Measurements from ENCODE around the gene NHS. TPM values are rescaled to one million over a fixed set of nuclear protein-coding genes. Genes with fewer than 3 reads are reported as not detected.
A peak's percentile ranks its signal among the peaks of the same experiment; 100 is the strongest.

NHS gene
- total and polyA plus RNA-seq, 2 of the 4 experiments (the other 2 are of a cell fraction), result 0.36 to 0.90 TPM

DNA sequence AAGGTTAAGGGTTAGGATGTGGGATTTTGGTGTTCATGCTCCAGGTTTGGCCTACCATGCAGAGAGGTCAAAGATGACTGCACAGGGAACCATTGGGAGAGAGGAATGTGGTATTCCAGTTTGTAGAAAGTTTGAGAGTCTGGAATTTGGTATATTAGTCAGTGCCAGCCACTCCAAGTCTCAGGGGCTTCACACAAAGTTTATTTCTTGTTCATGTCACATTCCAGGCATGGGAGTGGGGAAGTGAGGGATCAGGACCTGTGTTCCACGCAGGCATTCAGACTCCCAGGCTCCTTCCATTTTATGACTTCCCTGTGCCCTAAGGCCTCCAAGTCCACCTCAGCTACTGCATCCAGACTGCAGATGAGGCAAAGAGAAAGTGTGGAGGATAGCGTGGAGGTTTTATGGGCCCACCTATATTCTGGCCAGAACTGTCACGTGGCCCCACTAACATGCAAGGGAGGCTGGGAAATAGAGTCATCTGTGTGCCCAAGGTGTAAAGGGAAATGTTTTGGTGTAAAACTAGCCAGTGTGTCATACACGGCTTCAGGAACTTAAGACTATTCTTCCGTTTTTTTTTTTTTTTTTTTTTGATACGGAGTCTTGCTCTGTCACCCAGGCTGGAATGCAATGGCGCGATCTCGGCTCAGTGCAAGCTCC is 221.7 kb downstream of the NHS start:
- Histone ChIP-seq H4K8ac (ENCODE audit: low read depth in 2 of 2, low read length in 2 of 2) (no peak overlapping the region), H2BK120ac (ENCODE audit: low read depth, low read length) (peak overlapping the region; percentile 38; the same call in 1 of the 2 replicates), H3K9me3 (ENCODE audit: control insufficient read depth, insufficient read depth, low read length) (no peaks in the 10 kb centered on the region), H2AK9ac (replicated peaks; ENCODE audit: low read depth, low read length, poor library complexity) (no peak overlapping the region), H3K36me3 (ENCODE audit: control insufficient read depth, insufficient read depth, low read length) (no peaks in the 10 kb centered on the region), H3K79me1 (ENCODE audit: low read depth in 1 of 2, low read length in 2 of 2) (no peaks in the 10 kb centered on the region), H2AFZ (replicated peaks; ENCODE audit: low read length, poor library complexity) (no peak overlapping the region), H2BK15ac (ENCODE audit: low read depth, low read length) (no peak overlapping the region), H2BK5ac (ENCODE audit: low read depth, low read length, poor library complexity, severe bottlenecking) (no peak overlapping the region), H4K20me1 (ENCODE audit: insufficient read depth, low read length) (no peaks in the 10 kb centered on the region), H3K23ac (ENCODE audit: low read depth, low read length) (no peak overlapping the region), H4K91ac (ENCODE audit: insufficient read depth, low read depth, low read length) (peak overlapping the region; percentile 46; the same call in 1 of the 2 replicates), H3K4me2 (ENCODE audit: low read depth, low read length) (no peak overlapping the region), H3K9me1 (ENCODE audit: insufficient read depth, low read length) (peaks cover 3% of the 10 kb centered on the region; the same call in 1 of the 2 replicates), H3K27ac (ENCODE audit: insufficient read depth, low read length) (no peak overlapping the region), H2BK20ac (ENCODE audit: low read depth, low read length) (no peak overlapping the region; the same call in 1 of the 2 replicates), H3K4me3 (ENCODE audit: insufficient read depth, low read depth, low read length) (no peak overlapping the region), H3K4ac (ENCODE audit: low read depth, low read length) (no peak overlapping the region), H3K18ac (ENCODE audit: low read depth, low read length) (no peak overlapping the region), H3K56ac (ENCODE audit: extremely low read depth, insufficient read depth, low read length) (no peak overlapping the region), H4K5ac (ENCODE audit: low read depth, low read length) (no peak overlapping the region), H3K4me1 (ENCODE audit: control insufficient read depth, insufficient read depth, low read length) (peaks cover 9% of the 10 kb centered on the region), H3K14ac (replicated peaks; ENCODE audit: low read depth, low read length) (no peak overlapping the region), H3K9ac (ENCODE audit: low read depth, low read length) (no peak overlapping the region), H2AK5ac (ENCODE audit: low read depth, low read length) (no peak overlapping the region), H3K27me3 (ENCODE audit: control insufficient read depth, insufficient read depth, low read length) (no peaks in the 10 kb centered on the region; the same call in 1 of the 2 replicates)
- dilution Hi-C loops (cut with HindIII; ENCODE audit: low sequenced_read_pairs, unreplicated experiment) (no loop called here), intact Hi-C loops (cut with micrococcal nuclease) (no loop called here), in situ Hi-C loops (cut with MboI; ENCODE audit: low sequenced_read_pairs) (no loop called here)
- TF ChIP-seq RFX5 (IDR thresholded peaks at IDR 0.05; ENCODE audit: low read depth, low read length) (no peak), USF2 (IDR thresholded peaks at IDR 0.05; ENCODE audit: low read depth, low read length) (no peak), ELK1 (IDR thresholded peaks at IDR 0.05; ENCODE audit: borderline replicate concordance, low read depth, low read length) (no peak), CTCF (conservative IDR thresholded peaks at IDR 0.05; ENCODE audit: low read depth, low read length) (no peak), FOS (IDR thresholded peaks at IDR 0.05; ENCODE audit: low read depth, low read length) (no peak), CEBPB (IDR thresholded peaks at IDR 0.05; ENCODE audit: low read depth, low read length) (no peak), RCOR1 (IDR thresholded peaks at IDR 0.05; ENCODE audit: insufficient replicate concordance, low read length) (no peak), NFE2L2 (IDR thresholded peaks at IDR 0.05; ENCODE audit: low read depth, low read length) (no peak), MAZ (IDR thresholded peaks at IDR 0.05; ENCODE audit: borderline replicate concordance, low read depth, low read length) (no peak), SMC3 (IDR thresholded peaks at IDR 0.05; ENCODE audit: low read depth, low read length) (no peak), MAFK (IDR thresholded peaks at IDR 0.05; ENCODE audit: low read depth, low read length) (no peak), BHLHE40 (IDR thresholded peaks at IDR 0.05; ENCODE audit: low read depth, low read length) (no peak), CHD1 (IDR thresholded peaks at IDR 0.05; ENCODE audit: low read depth, low read length) (no peak), MXI1 (IDR thresholded peaks at IDR 0.05; ENCODE audit: borderline replicate concordance, low read depth, low read length) (no peak), RAD21 (IDR thresholded peaks at IDR 0.05; ENCODE audit: low read length) (no peak), POLR2A (IDR thresholded peaks at IDR 0.05; ENCODE audit: low read depth, low read length) (no peak)
- ChIA-PET CTCF (interaction anchor here (0.6 kb wide), 1 partner anchor 40 kb away, joined by 5 read pairs; no protein-coding TSS in a partner anchor), POLR2A (ENCODE audit: unreplicated experiment) (no interaction called here)
- no TSS peak for BruUV-seq (replicated peaks)
- DNase-seq, result no peak
- no CpG with 5 or more reads among the region's 9 CpGs for WGBS, 2 experiments (ENCODE audit: extremely low coverage in 2 of 2, insufficient read length in 1 of 2)
- ATAC-seq (ENCODE audit: low read depth), result 0 out of 2 replicates have a peak, but pooled peaks have one; percentile 10
